ENCODE data around the gene SRCIN1. TPM values are rescaled to one million over a fixed set of nuclear protein-coding genes. Genes with fewer than 3 reads are reported as not detected.

SRCIN1 gene
- total RNA-seq, 1 donor from 2014 or later = 0.21 TPM

DNA sequence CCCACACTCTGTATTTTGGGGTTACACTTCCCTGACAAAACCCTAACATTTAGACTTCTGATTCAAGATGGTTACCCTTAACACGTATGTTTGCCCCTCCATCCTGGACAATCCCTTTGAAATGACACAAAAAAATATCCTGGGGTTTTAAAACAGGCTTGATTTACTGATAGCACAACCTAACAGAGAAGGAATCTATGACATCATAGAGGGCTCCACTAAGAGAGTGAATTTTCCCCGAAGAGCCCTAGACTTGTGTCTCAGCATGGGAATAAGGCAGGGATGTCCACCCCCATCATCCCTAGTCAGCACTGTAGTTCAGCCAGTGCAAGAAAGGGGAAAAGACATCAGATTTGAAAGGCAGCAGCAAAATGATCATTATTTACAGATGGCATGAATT lies 15.8 kb upstream of the SRCIN1 start:
- peaks cover 23% of the 10 kb centered on the region for H3K27me3 Mint-ChIP-seq
- H3K9me3 Mint-ChIP-seq = no peaks in the 10 kb centered on the region
- H3K4me1 Mint-ChIP-seq = peaks cover 3% of the 10 kb centered on the region
- intact Hi-C loops (cut with micrococcal nuclease) = no loop called here
- no peak overlapping the region for H3K4me3 Mint-ChIP-seq
- DNase-seq = no peak
- no peaks in the 10 kb centered on the region for H3K36me3 Mint-ChIP-seq (ENCODE audit: low read depth)
- no peak overlapping the region for H3K27ac Mint-ChIP-seq

DNA sequence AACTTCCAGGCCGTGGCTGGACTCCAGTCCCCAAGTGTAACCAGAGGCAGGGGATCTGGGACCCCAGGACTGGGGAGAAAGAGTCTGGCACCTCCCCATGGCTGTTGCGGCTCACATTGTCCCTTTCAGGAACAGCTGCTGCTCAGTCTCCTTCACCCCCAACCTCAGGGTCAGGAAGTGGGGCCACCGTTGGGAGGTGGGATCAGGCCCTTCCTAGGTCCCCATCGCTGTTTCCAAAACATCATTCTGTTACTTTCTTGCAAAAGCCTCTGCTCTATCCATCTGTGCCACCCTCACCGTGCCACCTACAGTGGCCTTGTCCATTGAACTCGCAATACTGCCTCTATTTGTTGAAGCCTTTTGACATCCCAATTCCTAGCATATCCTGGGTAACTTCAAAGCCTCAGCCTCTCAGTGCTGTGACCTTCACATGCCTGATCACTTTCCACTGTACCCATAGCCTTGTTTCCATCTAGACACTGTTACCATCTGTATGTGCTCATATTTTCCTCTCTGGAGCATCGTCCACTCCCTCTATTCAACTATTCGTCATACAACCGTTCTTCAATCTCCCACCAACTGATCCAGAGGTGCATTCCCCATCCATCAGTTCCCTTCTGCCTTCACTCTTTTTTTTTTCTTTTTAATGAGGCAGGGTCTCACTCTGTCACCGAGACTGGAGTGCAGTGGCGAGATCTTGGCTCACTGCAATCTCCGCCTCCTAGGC lies 15.0 kb upstream of the SRCIN1 start:
- peaks cover 3% of the 10 kb centered on the region for H3K4me1 Mint-ChIP-seq
- no peaks in the 10 kb centered on the region for H3K36me3 Mint-ChIP-seq (ENCODE audit: low read depth)
- DNase-seq = no peak
- H3K27me3 Mint-ChIP-seq = peaks cover 23% of the 10 kb centered on the region
- intact Hi-C loops (cut with micrococcal nuclease) = no loop called here
- no peaks in the 10 kb centered on the region for H3K9me3 Mint-ChIP-seq
- no peak overlapping the region for H3K4me3 Mint-ChIP-seq
- H3K27ac Mint-ChIP-seq = no peak overlapping the region

DNA sequence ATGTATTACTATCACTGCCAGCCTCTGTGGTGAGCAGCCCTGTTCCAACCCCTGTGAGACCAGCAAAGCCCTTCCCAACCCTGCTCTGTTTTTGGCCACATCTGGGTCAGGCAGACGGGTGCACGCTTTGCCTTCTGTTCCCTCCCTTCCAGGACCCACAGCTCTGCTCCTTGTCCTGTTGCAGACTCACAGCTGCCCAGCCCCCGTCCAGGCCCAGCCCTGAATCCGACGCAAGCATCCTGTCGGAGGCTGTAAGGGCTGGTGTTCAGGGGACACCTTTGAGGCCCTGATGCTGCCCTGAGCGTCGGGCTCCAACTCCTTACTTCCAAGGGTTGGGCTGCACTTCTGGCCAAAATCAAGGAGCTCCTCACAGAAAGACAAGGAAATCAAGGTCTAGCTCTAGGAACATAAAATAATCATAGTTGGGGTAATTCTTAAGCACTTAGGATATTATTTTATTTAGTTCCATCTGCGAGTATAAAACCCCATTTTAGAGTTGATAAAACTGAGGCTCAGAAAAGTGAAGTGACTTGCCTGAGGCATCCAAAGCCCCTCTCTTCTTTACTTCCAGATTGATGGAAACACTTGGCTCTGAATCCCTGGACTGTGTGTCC lies 14.3 kb upstream of the SRCIN1 start:
- DNase-seq = no peak
- Mint-ChIP-seq H3K36me3 (ENCODE audit: low read depth) (no peaks in the 10 kb centered on the region), H3K27me3 (peaks cover 18% of the 10 kb centered on the region), H3K4me3 (no peak overlapping the region), H3K4me1 (peaks cover 3% of the 10 kb centered on the region), H3K9me3 (no peaks in the 10 kb centered on the region), H3K27ac (no peak overlapping the region)
- intact Hi-C loops (cut with micrococcal nuclease) = no loop called here

DNA sequence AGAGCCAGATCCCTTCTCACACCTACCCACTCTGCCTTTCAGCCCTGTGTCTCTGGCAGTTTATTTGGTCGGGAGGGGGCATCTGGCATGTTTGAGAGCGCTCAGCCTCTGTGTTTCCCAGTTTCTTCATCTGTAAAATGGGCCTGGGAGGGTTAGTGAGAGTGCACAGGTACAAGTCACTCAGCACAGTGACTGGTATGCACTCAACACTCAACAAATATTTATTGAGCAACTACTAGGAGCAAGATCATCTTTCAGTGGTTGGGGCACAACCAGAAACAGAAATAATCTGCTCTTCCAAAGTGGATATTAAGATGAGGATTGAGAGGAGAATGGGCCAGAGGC lies 13.7 kb upstream of the SRCIN1 start:
- no peaks in the 10 kb centered on the region for H3K4me1 Mint-ChIP-seq
- DNase-seq = no peak
- peaks cover 18% of the 10 kb centered on the region for H3K27me3 Mint-ChIP-seq
- intact Hi-C loops (cut with micrococcal nuclease) = no loop called here
- H3K4me3 Mint-ChIP-seq = no peak overlapping the region
- H3K36me3 Mint-ChIP-seq (ENCODE audit: low read depth) = no peaks in the 10 kb centered on the region
- no peaks in the 10 kb centered on the region for H3K9me3 Mint-ChIP-seq
- H3K27ac Mint-ChIP-seq = no peak overlapping the region

DNA sequence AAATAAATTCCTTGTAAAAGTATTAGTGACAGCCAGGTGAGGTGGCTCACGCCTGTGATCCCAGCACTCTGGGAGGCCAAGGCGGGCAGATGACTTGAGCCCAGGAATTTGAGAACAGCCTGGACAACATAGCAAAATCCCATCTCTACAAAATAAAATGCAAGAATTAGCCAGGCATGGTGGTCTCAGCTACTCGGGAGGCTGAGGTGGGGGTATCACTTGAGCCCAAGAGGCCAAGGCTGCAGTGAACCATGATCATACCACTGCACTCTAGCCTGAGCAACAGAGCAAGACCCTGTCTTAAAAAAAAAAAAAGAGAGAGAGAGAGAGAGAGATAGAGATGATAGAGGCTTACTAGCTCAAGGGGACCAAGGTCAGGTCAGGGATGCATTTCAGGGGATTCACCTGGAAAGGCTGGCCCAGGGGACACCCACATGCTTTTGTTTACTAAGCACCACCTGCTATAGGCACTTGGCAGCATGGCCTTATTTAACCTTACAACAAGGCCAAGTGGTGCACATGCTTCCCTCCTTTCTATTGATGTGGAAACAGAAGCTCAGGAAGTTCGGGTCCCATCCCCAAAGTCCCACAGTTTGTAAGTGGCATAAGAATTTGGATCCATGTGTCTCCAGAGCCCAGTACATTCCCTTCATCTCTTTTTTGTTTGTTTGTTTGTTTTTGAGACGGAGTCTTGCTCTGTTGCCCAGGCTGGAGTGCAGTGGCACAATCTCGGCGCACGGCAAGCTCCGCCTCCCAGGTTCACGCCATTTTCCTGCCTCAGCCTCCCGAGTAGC lies 12.4 kb upstream of the SRCIN1 start:
- Mint-ChIP-seq H3K36me3 (ENCODE audit: low read depth) (no peaks in the 10 kb centered on the region), H3K27me3 (peaks cover 24% of the 10 kb centered on the region), H3K27ac (no peak overlapping the region), H3K4me1 (no peaks in the 10 kb centered on the region), H3K4me3 (no peak overlapping the region), H3K9me3 (no peaks in the 10 kb centered on the region)
- DNase-seq = no peak
- intact Hi-C loops (cut with micrococcal nuclease) = no loop called here

DNA sequence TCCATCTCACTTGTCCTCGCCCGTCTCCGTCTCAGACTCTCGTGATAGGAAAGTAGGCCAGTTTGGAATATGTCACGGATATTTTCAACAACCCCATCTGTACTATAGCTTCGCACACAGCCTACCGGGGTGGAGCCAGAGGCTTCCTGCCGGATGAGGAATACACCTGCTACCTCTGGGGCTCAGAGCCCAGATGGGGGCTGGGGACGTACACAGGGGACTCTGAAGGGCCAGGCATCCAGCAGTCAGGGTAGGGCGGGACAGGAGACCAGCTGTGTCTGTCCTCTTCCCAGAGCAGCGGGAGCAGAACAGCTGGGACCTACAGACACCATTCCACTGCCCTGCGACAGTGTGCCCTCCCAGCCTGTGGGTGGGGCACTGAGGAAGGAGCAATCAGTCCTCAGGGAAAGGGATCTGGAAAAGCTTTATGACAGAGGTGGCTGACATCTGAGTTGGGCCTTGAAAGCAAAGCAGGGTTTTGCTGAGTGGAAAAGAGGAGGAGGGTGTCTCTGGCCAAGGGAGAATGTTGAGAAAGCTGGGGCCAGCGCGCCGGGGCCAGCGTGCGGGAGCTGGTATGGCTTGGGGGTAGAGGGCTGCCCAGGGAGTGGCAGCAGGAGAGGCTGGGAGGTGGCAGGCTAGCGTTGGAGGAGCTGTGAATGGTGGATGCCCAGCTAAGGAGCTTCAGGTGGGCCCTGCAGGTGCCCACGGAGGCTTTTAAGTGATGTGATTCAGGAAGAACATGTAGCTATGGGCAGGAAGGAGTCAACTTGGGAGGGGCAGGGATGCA lies 11.5 kb upstream of the SRCIN1 start:
- intact Hi-C loops (cut with micrococcal nuclease) = no loop called here
- DNase-seq = no peak
- peaks cover 28% of the 10 kb centered on the region for H3K27me3 Mint-ChIP-seq
- H3K4me3 Mint-ChIP-seq = no peak overlapping the region
- H3K36me3 Mint-ChIP-seq (ENCODE audit: low read depth) = no peaks in the 10 kb centered on the region
- H3K27ac Mint-ChIP-seq = no peak overlapping the region
- peaks cover 3% of the 10 kb centered on the region for H3K9me3 Mint-ChIP-seq
- no peaks in the 10 kb centered on the region for H3K4me1 Mint-ChIP-seq

DNA sequence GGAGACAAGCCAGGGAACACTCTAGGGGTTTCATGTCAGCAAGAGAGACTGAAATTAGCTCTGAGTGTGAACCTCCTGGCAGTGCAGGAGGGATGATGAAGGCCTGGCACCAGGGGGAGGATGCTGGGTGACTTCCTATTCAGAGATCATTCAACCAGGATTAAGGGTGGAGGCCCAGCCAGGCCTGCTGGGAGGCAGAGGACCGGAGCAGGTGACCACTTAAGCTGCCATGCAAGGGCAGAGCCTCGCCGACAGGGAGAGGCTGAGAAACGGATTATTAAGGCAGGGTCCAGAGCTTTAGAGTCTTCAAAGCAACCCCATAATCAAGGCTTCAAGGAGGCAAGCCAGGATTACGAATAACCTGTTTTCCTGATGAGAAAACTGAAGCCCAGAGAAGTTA lies 10.6 kb upstream of the SRCIN1 start:
- no peak for DNase-seq
- H3K9me3 Mint-ChIP-seq = peaks cover 6% of the 10 kb centered on the region
- peaks cover 29% of the 10 kb centered on the region for H3K27me3 Mint-ChIP-seq
- H3K27ac Mint-ChIP-seq = no peak overlapping the region
- no peaks in the 10 kb centered on the region for H3K4me1 Mint-ChIP-seq
- intact Hi-C loops (cut with micrococcal nuclease) = no loop called here
- no peaks in the 10 kb centered on the region for H3K36me3 Mint-ChIP-seq (ENCODE audit: low read depth)
- no peak overlapping the region for H3K4me3 Mint-ChIP-seq

DNA sequence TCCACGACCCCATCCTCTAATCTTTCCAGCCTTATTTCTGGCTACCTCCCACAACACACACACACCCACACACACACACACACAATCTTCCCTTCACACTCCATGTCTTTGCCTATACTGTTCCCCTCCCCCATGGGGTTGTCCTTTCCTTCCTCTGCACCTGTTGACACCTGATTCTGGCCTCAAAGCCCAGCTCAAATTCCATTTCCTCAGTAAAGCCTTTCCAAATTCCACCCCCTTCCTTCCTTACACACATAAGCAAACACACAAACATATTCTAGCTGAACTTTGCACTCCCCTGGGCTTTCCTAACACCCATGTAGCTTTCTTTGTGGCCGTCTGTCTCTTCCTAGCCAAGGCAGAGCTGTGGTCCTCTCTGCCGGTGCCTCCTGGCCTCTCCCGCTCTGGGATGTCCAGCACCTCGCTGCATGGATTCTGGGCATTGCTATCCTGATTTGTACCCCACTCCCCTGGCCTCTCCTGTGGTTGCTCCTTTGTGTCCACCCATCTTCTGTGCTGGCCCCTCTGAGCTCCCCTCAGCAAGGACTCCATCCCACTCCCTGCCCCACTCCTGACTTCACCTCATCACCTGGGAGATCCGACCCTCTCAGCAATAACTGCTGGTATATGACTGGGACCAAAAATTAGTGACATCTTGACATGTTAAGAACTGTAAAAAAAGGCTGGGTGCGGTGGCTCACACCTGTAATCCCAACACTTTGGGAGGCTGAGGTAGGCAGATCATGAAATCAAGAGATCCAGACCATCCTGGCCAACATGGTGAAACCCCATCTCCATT lies 8.4 kb upstream of the SRCIN1 start:
- H3K27ac Mint-ChIP-seq = no peak overlapping the region
- no peaks in the 10 kb centered on the region for H3K36me3 Mint-ChIP-seq (ENCODE audit: low read depth)
- H3K4me3 Mint-ChIP-seq = no peak overlapping the region
- no peak for DNase-seq
- H3K27me3 Mint-ChIP-seq = peaks cover 36% of the 10 kb centered on the region
- no peaks in the 10 kb centered on the region for H3K4me1 Mint-ChIP-seq
- intact Hi-C loops (cut with micrococcal nuclease) = no loop called here
- peaks cover 6% of the 10 kb centered on the region for H3K9me3 Mint-ChIP-seq

DNA sequence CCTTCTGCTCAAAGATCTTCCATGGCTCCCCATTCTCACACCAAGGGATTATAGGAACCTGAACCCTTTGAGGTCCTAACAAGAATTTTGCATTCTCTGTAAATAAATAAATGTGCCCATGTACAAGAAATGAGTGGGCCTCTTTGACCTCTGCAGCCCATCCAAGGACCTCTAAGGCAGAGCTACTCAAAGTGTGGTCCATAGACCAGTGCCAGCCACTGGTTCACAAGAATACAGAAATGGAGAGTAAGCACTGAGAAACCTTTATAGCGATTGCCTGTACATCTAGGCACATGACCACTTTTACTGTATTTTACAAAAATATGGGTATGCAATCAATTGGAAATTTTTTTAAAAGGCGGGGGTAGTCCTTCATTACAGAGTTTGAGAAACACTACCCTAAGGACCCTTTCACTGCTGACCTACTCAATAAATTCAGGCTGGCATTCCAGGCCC lies 7.8 kb upstream of the SRCIN1 start:
- Mint-ChIP-seq H3K4me3 (no peak overlapping the region), H3K36me3 (ENCODE audit: low read depth) (no peaks in the 10 kb centered on the region), H3K27ac (no peak overlapping the region), H3K9me3 (peaks cover 6% of the 10 kb centered on the region), H3K4me1 (no peaks in the 10 kb centered on the region), H3K27me3 (peaks cover 41% of the 10 kb centered on the region)
- no peak for DNase-seq
- intact Hi-C loops (cut with micrococcal nuclease) = no loop called here

DNA sequence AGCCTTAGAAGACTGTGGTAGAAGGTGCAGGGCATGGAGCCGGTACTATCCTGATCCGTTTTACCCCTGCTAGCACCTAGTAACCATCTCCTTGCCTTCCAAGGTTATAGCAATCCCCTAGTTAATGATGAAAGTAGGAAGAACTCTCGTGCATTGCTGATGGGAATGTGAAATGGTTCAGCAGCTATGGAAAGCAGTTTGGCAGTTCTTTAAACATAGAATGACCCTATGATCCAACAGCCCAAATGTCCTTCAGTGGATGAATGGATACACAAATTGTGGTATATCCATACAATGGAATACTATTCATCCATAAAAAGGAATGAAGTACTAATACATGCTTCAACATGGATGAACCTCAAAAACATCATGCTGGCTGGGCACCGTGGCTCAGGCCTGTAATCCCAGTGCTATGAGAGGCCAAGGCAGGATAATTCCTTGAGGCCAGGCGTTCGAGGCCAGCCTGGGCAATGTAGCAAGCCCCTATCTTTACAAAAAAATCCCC lies 6.2 kb upstream of the SRCIN1 start:
- Mint-ChIP-seq H3K27ac (no peak overlapping the region), H3K4me1 (peaks cover 2% of the 10 kb centered on the region), H3K4me3 (no peak overlapping the region), H3K9me3 (peaks cover 6% of the 10 kb centered on the region), H3K27me3 (peaks cover 55% of the 10 kb centered on the region), H3K36me3 (ENCODE audit: low read depth) (no peaks in the 10 kb centered on the region)
- no peak for DNase-seq
- intact Hi-C loops (cut with micrococcal nuclease) = no loop called here

DNA sequence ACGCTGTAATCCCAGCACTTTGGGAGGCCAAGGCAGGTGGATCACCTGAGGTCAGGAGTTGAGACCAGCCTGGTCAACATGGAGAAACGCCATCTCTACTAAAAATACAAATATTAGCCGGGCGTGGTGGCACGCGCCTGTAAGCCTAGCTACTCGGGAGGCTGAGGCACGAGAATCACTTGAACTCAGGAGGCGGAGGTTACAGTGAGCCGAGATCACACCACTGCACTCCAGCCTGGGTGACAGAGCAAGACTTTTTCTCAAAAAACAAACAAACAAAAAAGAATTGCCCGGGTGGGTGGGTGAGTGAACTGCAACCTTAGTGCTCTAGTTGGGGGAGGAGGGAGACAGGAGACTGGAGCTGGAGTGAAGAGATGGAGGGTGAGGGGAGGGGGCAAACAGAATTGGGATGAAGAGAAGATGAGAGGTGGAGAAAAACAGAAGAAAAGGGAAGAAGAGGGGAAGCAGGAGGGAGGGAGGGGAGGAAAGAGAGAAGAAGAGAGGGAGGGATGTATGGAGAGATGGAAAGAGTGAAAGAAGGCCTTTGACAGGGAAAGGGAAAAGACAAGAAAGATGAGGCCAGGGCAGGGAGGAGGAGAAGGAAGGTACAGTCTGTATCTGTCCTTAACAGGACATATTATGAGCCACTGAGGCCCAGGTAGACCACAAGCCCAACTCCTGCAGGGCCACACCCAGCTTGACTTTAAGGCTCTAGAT lies 5.5 kb upstream of the SRCIN1 start:
- H3K4me3 Mint-ChIP-seq = no peak overlapping the region
- DNase-seq = no peak
- no peaks in the 10 kb centered on the region for H3K36me3 Mint-ChIP-seq (ENCODE audit: low read depth)
- peaks cover 61% of the 10 kb centered on the region for H3K27me3 Mint-ChIP-seq
- intact Hi-C loops (cut with micrococcal nuclease) = no loop called here
- peaks cover 6% of the 10 kb centered on the region for H3K9me3 Mint-ChIP-seq
- H3K4me1 Mint-ChIP-seq = peaks cover 4% of the 10 kb centered on the region
- H3K27ac Mint-ChIP-seq = no peak overlapping the region

DNA sequence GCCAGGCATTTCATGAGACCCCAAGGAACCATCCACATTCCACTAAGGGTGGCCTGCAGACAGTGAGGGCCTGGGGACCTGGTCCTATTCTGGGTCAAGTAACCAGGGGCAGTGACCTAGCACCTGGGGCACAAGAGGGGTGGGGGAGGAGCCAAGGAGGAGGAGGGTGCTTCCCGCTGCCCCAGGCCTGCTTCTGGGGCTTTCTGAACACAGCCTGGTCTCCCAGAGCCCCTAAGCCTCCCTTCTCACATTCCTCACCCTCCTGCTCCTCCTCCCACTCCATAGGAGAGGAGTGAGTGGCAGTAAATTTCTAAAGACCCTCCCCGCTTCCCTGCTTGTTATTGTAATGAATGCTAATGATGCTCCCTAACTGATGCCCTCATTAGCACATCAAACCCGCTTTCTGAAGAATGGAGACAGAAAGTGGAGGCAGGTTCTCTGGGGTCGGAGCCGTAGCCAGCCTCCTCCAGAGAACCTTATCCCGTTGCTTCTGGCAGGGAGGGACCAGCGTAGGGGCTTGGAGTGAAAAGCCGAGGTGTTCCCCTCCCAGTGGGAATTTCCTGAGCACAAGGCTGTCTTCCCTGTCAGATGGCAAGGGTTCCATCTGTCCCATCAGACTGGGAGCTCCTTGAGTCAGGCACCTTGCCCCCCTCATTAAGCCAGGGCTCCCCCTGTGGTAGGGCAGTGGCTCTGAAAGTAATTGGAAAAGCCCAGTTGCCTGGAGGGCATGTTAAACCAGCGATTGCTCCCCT lies 3.7 kb upstream of the SRCIN1 start:
- Mint-ChIP-seq H3K36me3 (ENCODE audit: low read depth) (no peaks in the 10 kb centered on the region), H3K4me3 (no peak overlapping the region), H3K4me1 (peaks cover 4% of the 10 kb centered on the region), H3K27me3 (peaks cover 65% of the 10 kb centered on the region), H3K27ac (no peak overlapping the region), H3K9me3 (peaks cover 6% of the 10 kb centered on the region)
- DNase-seq = no peak
- intact Hi-C loops (cut with micrococcal nuclease) = no loop called here

All from activated CD4-positive, alpha-beta T cell treated with anti-CD3 and anti-CD28 coated beads, Interleukin-2, amount 10 ng/mL, durations not matched to agents 24 days and 14 days (primary cell).